Activated CD4-positive, alpha-beta T cell treated with anti-CD3 and anti-CD28 coated beads, Interleukin-2, Interleukin-6, amounts not matched to agents 100 ng/mL and 50 ng/mL, durations not matched to agents 16 hours and 8 hours (primary cell): ENCODE data around the gene CBX7.

ENCODE experiments used
- DNase-seq: peaks from one replicate; pipeline ENCODE4 v3.0.0-alpha.2; 2020

Gene CBX7

DNA sequence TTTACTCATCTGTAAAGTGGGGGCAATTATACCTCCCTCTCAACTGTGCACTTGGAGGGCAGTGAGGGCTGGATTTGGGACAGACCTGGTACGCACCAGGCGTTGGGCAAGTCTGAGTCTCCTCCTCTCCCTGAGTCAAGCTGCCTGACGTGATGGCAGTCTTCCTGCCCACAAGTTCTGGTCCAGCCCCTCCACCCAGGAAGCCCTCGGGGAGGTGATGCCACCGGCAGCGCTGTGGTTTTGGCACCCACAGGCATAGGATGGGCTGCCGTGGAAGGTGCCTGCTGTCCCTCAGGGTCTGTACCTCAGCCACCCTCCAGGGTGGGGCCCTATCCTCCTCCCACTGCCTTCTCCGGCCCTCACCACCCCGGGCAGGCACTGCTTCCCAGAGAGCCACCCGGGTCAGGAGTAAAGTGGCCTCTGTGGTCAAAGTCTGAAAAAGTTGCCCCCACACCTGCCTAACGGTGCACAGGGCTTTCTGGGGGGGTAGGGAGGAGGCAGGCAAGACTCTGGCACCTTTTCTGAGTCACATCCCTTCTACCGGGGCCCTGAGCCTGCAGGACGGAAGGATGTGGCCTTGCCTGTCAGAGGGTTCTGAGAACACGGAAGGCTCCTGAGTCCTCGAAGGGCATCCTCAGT lies 61.9 kb downstream of the CBX7 start:
- DNase-seq, result peak; percentile 97

GRCh38 chr22:39089928-39090327 lies 62.6 kb downstream of the CBX7 start:
- no peak for DNase-seq

DNA sequence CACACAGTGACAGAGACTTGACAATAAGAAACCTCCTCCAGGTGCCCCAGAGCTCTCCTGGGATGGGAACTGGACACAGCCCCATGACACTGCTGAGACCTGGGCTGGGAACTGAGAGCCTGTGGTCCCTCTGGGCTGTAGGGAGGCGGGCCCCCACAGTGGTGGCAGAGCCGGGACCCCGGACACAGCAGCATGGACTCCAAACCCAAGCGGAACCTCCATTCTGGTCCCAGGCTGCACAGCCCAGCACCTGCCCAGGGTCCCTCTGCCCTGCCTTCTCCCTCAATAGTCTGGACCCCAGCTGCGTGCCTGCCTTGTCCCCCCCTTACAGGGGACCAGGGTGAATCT lies 63.8 kb downstream of the CBX7 start:
- no peak for DNase-seq

- DNase-seq, result peak; percentile 37
Observed at GRCh38 chr22:39087881-39088684, 64.4 kb downstream of the CBX7 start.

DNA sequence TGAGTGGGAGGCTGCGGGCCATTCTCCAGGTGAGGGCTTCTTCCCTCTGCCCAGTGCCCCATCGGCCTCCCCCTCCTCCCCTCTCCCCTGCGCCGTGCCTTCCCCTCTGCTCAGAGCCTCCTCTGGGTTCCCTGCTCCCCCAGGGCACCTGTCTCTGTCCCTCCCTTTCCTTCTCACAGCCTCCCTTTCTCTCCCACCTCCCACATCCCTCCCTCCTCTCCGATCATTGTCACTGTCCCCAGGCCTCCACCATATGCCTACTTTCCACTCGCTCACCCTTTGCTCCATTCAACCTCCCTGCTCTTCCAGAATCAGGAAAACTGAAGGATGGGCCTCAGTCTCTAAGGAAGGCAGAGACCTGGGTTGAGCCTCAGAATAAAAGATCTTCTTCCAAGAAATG lies 65.4 kb downstream of the CBX7 start:
- DNase-seq, result no peak

DNA sequence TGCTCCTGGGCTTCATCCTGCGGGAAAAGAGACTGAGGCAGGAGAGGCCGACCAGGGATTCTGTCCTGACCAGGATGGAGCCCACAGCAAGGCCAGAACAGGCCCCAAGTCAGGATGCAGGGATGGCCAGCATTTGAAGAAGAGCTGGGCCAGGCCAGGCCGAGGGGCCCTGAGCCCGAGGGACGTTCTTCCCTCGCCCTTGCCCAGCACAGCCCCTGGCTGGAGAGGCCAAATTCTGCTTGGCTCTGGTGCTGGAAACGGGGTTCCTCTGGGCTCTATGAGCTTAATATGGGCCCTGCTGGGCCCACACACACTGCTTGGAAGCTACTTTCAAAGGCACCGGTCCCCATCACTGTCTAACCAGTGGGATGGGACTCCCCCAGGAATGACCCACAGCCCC lies 67.8 kb downstream of the CBX7 start:
- no peak for DNase-seq

DNA sequence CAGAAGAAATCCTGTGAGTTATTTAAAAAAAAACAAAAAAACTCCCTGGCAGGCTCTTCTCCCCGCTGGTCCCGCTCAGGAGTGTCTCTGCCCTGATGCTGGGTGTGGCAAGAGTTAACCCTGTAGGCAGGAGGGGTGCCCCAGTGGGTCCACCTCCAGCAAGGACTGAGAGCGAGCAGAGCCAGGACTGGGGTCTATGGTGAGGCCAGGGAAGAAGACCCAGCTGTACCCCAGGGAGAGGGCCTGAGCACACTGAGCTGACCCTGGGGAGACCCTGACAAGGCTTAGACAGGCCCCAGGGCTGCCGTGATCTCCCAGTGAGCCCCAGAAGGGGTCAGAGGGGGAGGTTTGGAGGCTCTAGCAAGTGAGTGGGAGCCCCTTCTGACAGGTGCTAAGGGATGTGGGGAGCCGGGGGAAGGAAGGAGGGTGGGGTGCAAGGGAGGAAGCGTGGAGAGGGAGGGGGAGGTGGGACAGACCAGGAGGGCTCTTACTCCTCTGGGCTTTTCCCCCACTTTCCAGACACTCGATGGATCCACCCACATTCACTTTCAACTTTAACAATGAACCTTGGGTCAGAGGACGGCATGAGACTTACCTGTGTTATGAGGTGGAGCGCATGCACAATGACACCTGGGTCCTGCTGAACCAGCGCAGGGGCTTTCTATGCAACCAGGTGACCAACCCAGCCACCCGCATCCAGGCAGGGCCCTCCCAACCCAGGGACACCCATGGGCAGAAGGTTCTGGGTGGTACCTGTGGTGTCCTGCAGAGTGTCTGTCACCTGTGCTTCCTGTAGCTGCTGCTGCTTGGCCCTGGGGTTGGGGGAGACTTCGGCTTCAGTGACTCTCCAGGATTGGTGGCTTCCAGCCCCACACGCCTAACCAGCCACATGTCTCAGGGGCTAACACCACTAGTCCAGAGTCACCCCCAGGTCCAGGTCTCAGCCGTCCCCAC lies 69.0 kb downstream of the CBX7 start:
- DNase-seq, result no peak

DNA sequence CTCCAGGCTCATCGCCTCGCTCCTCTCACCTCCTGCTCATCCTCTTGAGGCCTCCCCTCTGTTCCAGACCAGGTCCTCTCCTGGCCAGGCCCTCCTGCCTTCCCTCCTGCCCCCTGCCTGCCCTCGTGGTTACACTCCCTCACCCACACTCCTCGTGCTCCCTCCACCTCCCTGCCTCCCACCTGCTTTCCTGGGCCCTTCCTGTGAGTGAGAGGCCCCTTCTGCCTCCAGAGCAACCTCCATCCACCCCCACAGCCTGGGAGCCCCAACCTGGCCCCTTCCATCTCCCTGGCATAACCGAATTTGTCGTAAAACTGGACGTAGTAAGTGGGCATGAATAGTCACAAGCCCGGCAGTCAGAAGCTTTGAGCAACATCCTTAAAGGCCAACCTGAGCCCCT lies 70.9 kb downstream of the CBX7 start:
- no peak for DNase-seq

DNA sequence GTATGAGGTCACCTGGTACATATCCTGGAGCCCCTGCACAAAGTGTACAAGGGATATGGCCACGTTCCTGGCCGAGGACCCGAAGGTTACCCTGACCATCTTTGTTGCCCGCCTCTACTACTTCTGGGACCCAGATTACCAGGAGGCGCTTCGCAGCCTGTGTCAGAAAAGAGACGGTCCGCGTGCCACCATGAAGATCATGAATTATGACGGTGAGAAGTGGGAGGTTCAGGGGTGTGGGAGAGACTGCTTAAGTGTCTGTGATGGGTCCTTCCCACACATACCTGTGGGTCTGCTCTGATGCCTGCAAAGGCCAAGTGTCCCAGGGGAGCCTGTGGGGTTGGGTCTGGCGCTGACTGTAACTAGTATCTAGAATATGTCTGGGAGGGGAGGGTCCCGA lies 71.5 kb downstream of the CBX7 start:
- DNase-seq, result no peak
